Measurements from ENCODE around the gene GRK6. TPM values are rescaled to one million over a fixed set of nuclear protein-coding genes. Genes with fewer than 3 reads are reported as not detected.

GRK6 gene
- total and polyA plus RNA-seq, 2 of the 4 experiments (the other 2 are of a cell fraction) = 25.3 to 30.1 TPM

DNA sequence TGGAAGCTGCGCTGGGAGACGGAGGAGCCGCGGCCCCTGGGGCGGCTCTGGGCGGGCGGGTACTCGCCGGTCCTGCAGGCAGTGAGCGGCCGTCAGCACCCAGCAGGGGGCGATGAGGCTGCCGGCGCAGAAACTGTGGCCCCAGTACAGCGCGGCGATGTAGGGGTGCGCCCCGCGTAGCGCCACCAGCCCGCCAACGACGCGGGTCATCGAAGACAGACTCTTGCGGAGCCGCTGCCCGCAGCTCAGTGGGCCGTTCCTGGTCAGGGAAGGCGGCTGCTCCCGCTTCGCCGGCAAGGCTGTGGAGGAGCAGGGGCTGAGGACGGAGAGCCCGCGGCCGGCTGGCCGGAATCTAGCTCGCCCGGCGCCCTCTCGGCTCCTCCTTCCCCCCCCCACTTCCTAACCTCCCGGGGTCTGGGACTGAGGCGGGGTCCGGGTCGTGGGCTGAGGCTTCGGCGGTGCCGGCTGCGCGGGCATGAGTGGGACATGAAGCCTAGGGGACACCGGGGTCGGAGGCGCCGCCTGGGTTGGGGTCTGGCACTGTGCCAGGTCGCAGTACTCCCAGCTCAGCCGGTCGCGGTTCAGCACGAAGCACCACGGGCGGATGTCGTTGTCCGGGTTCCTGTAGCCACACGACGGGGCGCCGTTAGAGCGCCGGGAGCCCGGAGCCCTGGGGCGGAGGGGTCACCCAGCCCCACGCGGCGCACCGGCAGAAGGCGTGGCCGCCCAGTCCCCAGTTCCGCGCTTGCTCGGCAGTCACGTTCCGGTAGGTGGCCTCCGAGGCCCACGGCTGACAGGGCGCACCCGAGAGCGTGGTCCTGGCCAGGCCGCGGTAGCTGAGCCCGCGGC lies 22.5 kb upstream of the GRK6 start:
- peaks cover 54% of the 10 kb centered on the region for H3K27me3 ChIP-seq (ENCODE audit: control insufficient read depth, insufficient read depth, low read length)
- DNase-seq = peak; percentile 75
- WGBS, 2 experiments (ENCODE audit: extremely low coverage in 2 of 2, insufficient read length in 1 of 2) = 2% methylated on average over 57 of the region's 93 CpGs; no CpG with 5 or more reads in 1 of the 2 experiments
- peak overlapping the region; percentile 92 for H2AFZ ChIP-seq (replicated peaks; ENCODE audit: low read length, poor library complexity)
- H3K9me3 ChIP-seq (ENCODE audit: control insufficient read depth, insufficient read depth, low read length) = peaks cover 2% of the 10 kb centered on the region; the same call in 1 of the 2 replicates
- H3K27ac ChIP-seq (ENCODE audit: insufficient read depth, low read length) = no peak overlapping the region; the same call in 1 of the 2 replicates
- dilution Hi-C loops (cut with HindIII; ENCODE audit: low sequenced_read_pairs, unreplicated experiment) = no loop called here
- no peaks in the 10 kb centered on the region for H3K9me1 ChIP-seq (ENCODE audit: insufficient read depth, low read length)
- H3K4me2 ChIP-seq (ENCODE audit: low read depth, low read length) = peak overlapping the region; percentile 87
- CTCF ChIA-PET = interaction anchor here (0.5 to 5.4 kb wide), 24 partner anchors 9 to 391 kb away, joined by 3 to 56 read pairs (median 4); partner anchors contain the start of genes GRK6, LMAN2, PDLIM7 and PRR7
- in situ Hi-C loops (cut with MboI; ENCODE audit: low sequenced_read_pairs) = no loop called here
- H4K20me1 ChIP-seq (ENCODE audit: insufficient read depth, low read length) = no peaks in the 10 kb centered on the region
- H2BK20ac ChIP-seq (ENCODE audit: low read depth, low read length) = no peak overlapping the region
- intact Hi-C loops (cut with micrococcal nuclease) = loop anchor here (1.0 to 2.0 kb wide), 4 partner anchors 22 to 97 kb away; partner anchors contain the start of genes GRK6 and PRR7
- BruUV-seq (replicated peaks) = no TSS peak
- no peak overlapping the region for H3K23ac ChIP-seq (ENCODE audit: low read depth, low read length)
- H2AK5ac ChIP-seq (ENCODE audit: low read depth, low read length) = peak overlapping the region; percentile 5; the same call in 1 of the 2 replicates
- H4K91ac ChIP-seq (ENCODE audit: insufficient read depth, low read depth, low read length) = peak overlapping the region; percentile 79; the same call in 1 of the 2 replicates
- H3K36me3 ChIP-seq (ENCODE audit: control insufficient read depth, insufficient read depth, low read length) = no peaks in the 10 kb centered on the region
- peaks cover 4% of the 10 kb centered on the region; the same call in 1 of the 2 replicates for H3K4me1 ChIP-seq (ENCODE audit: control insufficient read depth, insufficient read depth, low read length)
- H2BK5ac ChIP-seq (ENCODE audit: low read depth, low read length, poor library complexity, severe bottlenecking) = no peak overlapping the region
- peak overlapping the region; percentile 63; the same call in 1 of the 2 replicates for H3K4ac ChIP-seq (ENCODE audit: low read depth, low read length)
- H2BK15ac ChIP-seq (ENCODE audit: low read depth, low read length) = no peak overlapping the region
- no peak overlapping the region for H3K14ac ChIP-seq (replicated peaks; ENCODE audit: low read depth, low read length)
- peak overlapping the region; percentile 57 for H3K4me3 ChIP-seq (ENCODE audit: insufficient read depth, low read depth, low read length)
- H3K9ac ChIP-seq (ENCODE audit: low read depth, low read length) = peak overlapping the region; percentile 57
- no peak overlapping the region for H3K56ac ChIP-seq (ENCODE audit: extremely low read depth, insufficient read depth, low read length)
- POLR2A ChIA-PET (ENCODE audit: unreplicated experiment) = no interaction called here
- H4K5ac ChIP-seq (ENCODE audit: low read depth, low read length) = peak overlapping the region; percentile 81
- H2AK9ac ChIP-seq (replicated peaks; ENCODE audit: low read depth, low read length, poor library complexity) = peak overlapping the region; percentile 38
- peak overlapping the region; percentile 64; the same call in 1 of the 2 replicates for H2BK120ac ChIP-seq (ENCODE audit: low read depth, low read length)
- peak overlapping the region; percentile 91 to 97; a peak in 3 of 4 replicates for H4K8ac ChIP-seq (ENCODE audit: low read depth in 2 of 2, low read length in 2 of 2)
- H3K18ac ChIP-seq (ENCODE audit: low read depth, low read length) = no peak overlapping the region; the same call in 1 of the 2 replicates
- peak; percentile 90 for ATAC-seq (ENCODE audit: low read depth)
- no peaks in the 10 kb centered on the region for H3K79me1 ChIP-seq (ENCODE audit: low read depth in 1 of 2, low read length in 2 of 2)
- TF ChIP-seq RAD21 (IDR thresholded peaks at IDR 0.05; ENCODE audit: low read length) (peak; percentile 84), FOS (IDR thresholded peaks at IDR 0.05; ENCODE audit: low read depth, low read length) (no peak), RFX5 (IDR thresholded peaks at IDR 0.05; ENCODE audit: low read depth, low read length) (no peak), POLR2A (IDR thresholded peaks at IDR 0.05; ENCODE audit: low read depth, low read length) (no peak), RCOR1 (IDR thresholded peaks at IDR 0.05; ENCODE audit: insufficient replicate concordance, low read length) (no peak), BHLHE40 (IDR thresholded peaks at IDR 0.05; ENCODE audit: low read depth, low read length) (peak; percentile 78), SMC3 (IDR thresholded peaks at IDR 0.05; ENCODE audit: low read depth, low read length) (peak; percentile 58), CHD1 (IDR thresholded peaks at IDR 0.05; ENCODE audit: low read depth, low read length) (no peak), MAFK (IDR thresholded peaks at IDR 0.05; ENCODE audit: low read depth, low read length) (no peak), MXI1 (IDR thresholded peaks at IDR 0.05; ENCODE audit: borderline replicate concordance, low read depth, low read length) (peak; percentile 94), CEBPB (IDR thresholded peaks at IDR 0.05; ENCODE audit: low read depth, low read length) (no peak)
- TF ChIP-seq, protein P1, sequence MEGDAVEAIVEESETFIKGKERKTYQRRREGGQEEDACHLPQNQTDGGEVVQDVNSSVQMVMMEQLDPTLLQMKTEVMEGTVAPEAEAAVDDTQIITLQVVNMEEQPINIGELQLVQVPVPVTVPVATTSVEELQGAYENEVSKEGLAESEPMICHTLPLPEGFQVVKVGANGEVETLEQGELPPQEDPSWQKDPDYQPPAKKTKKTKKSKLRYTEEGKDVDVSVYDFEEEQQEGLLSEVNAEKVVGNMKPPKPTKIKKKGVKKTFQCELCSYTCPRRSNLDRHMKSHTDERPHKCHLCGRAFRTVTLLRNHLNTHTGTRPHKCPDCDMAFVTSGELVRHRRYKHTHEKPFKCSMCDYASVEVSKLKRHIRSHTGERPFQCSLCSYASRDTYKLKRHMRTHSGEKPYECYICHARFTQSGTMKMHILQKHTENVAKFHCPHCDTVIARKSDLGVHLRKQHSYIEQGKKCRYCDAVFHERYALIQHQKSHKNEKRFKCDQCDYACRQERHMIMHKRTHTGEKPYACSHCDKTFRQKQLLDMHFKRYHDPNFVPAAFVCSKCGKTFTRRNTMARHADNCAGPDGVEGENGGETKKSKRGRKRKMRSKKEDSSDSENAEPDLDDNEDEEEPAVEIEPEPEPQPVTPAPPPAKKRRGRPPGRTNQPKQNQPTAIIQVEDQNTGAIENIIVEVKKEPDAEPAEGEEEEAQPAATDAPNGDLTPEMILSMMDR (conservative IDR thresholded peaks at IDR 0.05; ENCODE audit: low read depth, low read length) = peak; percentile 75
- TF ChIP-seq, protein P2, sequence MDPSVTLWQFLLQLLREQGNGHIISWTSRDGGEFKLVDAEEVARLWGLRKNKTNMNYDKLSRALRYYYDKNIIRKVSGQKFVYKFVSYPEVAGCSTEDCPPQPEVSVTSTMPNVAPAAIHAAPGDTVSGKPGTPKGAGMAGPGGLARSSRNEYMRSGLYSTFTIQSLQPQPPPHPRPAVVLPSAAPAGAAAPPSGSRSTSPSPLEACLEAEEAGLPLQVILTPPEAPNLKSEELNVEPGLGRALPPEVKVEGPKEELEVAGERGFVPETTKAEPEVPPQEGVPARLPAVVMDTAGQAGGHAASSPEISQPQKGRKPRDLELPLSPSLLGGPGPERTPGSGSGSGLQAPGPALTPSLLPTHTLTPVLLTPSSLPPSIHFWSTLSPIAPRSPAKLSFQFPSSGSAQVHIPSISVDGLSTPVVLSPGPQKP (IDR thresholded peaks at IDR 0.05; ENCODE audit: borderline replicate concordance, low read depth, low read length) = no peak
